Brain pericyte (primary cell): Measurements from ENCODE around the gene UBE2U.
"Not testable (repeated sequence)": the region's sequence is repeated elsewhere in the genome, so short reads cannot be mapped to it uniquely, and the experiment has no call there.

Experiments used
- DNase-seq: peaks from one replicate; pipeline ENCODE4 v3.0.0-alpha.2; 2012; ENCODE audit warnings: low read depth, low spot score

UBE2U gene

GRCh38 chr1:64192290-64192689, 11.1 kb upstream of the UBE2U start:
- no peak for DNase-seq

GRCh38 chr1:64194168-64195080, 9.0 kb upstream of the UBE2U start:
- DNase-seq = no peak

- no peak for DNase-seq
Measured at GRCh38 chr1:64195081-64195395, 8.4 kb upstream of the UBE2U start.

DNA sequence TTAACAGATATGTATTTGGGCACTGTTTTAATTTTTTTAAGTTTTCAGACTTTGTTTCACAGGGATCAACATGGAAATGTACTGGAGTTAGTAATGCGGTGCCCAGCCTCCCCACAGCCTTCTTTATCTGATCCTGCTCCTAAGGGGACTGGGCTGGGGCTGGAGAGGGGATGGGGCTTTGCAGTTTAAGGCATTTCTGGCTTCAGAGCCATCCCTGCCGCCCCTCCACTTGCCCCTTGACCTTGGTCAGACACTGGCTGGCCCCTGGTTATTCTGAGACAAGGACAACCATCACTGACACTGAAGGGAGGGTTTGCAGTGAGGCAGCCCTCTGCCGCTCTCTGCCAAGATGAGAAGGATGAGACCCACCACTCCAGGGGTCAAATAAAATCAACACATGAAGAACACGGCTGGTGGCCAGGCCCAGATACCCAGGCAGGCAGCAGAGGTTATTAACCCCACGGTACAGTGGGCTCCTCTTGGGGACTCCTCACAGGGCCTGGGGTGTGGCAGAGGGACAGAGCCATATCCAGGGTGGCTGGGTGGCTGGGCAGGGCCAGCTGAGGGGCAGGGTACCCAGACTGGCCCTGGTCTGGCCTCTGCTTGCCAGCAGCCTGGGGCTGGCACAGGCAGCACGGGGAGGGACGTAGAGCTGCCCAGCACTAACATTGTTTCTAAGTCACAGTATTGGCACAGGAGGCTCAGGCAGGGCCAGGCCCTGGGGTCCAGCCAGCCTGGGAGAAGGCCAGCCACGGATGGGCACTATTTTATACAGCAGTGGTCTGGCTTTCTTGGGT, 7.2 kb upstream of the UBE2U start:
- no peak for DNase-seq

DNA sequence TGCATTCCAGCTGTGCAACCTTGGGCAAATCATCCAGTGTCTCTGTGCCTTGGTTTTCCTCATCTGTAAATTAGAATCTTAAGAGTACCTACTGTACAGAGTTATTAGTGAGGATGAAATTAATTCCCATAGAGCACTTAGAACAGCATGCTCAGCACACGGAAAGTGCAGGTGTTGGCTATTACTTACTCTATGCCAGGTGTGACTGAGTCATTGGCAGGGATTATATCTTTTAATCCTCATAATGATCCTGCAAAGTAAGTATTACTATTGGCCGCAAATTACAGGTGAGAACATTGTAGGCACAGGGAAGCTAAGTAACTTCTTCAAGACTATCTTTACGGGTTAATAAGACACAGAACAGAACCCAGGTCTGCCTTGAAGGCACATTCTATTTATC, 6.3 kb upstream of the UBE2U start:
- DNase-seq = no peak

GRCh38 chr1:64199154-64199553, 4.3 kb upstream of the UBE2U start:
- DNase-seq = no peak

DNA sequence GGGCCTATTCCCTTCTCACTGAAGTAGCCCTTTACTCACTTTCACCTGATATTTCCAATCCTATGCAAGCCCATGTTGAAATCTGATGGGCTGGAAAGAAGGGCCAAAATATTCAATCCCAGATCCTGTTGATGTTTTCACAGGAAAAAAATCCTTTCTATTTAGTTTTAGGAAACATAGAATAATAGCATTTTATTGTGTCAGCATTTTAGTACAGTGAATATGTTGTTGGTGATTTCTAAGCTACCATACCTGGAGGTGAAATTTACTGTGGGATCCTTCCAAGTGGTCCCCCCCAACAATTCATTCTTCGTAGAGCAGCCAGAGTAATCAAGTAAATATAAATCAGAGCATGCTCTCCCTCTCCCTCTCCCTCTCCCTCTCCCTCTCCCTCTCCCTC, 3.4 kb upstream of the UBE2U start:
- DNase-seq = no peak

GRCh38 chr1:64209221-64209620, 5.8 kb downstream of the UBE2U start:
- no peak for DNase-seq

GRCh38 chr1:64212031-64212430, 8.6 kb downstream of the UBE2U start:
- DNase-seq = no peak

- no peak for DNase-seq
Measured at GRCh38 chr1:64215576-64215975, 12.2 kb downstream of the UBE2U start.

GRCh38 chr1:64220241-64220640, 16.8 kb downstream of the UBE2U start:
- DNase-seq = no peak

- DNase-seq = no peak
Measured at GRCh38 chr1:64223329-64224151, 20.1 kb downstream of the UBE2U start.

DNA sequence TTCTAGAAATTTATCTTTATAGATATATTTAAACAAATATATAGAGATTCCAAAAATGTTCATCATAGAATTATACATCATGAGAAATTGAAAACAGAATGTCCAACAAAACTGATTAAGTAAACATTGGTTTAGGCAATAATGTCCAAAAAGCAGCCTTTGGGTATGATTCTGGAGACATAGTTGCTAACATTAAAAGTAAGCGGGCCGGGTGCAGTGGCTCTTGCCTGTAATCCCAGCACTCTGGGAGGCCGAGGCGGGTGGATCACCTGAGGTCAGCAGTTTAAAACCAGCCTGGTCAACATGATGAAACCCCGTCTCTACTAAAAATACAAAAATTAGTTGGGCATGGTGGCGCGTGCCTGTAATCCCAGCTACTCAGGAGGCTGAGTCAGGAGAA, 20.8 kb downstream of the UBE2U start:
- not testable (repeated sequence) for DNase-seq

DNA sequence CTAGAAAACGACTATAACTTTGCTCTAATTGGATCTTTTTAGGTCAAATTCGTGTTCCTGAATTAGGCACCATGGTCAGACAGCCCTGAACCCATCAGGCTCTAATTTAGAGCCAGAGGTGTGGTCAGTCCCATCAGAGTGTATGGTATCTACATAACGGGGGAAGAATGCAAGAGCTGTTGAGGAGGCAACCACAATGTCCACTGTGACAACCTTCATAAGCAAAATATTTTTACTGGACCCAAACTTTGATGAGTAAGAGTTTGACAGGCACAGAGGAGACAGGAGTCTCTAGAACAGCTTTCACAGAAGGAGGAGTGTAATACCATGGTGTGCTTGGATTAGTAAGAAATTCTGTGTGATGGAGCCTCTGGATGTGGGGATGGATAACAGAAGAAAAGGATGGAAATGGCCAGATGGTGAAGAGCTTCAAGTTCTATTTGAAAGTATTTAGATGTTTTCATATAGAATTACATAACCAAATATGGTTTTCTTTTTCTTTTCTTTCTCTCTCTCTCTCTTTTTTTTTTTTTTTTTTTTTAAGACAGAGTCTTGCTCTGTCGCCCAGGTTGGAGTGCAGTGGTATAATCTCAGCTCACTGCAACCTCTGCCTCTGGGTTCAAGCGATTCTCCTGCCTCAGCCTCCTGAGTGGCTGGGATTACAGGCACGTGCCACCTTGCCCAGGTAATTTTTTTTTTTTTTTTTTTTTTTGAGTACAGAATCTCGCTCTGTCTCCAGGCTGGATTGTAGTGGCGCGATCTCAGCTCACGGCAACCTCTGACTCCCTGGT, 24.9 kb downstream of the UBE2U start:
- DNase-seq = no peak

- DNase-seq = no peak
Measured at GRCh38 chr1:64229307-64229706, 25.9 kb downstream of the UBE2U start.

DNA sequence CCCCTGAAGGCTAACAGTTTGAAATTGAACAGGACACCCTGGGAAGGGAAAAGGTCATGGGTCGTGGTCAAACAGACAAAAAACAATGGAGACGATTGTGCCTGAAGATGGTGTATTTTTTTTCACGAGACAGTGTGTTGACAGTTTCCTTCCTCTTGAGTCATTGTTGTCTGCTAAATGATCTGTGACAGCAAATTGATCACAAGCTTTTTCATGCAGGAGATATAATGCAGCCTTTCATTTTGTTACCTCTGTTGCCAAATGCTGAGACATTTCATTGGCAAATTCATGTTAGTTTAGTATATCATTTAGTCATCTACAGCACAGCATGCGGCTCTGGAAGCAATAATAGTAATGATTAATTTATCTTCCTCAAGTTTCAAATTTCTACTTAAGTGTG, 27.7 kb downstream of the UBE2U start:
- DNase-seq = no peak

GRCh38 chr1:64231654-64232053, 28.2 kb downstream of the UBE2U start:
- no peak for DNase-seq

DNA sequence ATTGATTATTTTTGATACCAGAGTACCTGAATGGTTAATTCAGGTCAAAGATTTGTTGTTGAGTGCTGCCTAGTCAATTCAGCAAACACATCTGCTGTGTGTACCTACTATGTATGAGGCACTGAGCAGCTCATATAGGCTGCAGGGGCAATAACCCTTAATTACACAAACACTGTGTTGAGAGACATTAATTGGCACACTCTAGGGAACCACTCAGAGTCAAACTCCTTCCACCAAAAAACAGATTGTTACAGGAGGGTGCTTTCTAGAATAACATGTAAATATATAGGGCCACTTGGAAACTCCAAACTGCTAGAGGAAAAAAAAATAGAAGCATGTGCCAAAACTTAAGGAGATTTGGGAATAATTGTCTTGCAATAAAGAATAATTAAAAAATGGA, 31.3 kb downstream of the UBE2U start:
- no peak for DNase-seq

- no peak for DNase-seq
Measured at GRCh38 chr1:64235181-64235580, 31.8 kb downstream of the UBE2U start.

- DNase-seq = no peak
Measured at GRCh38 chr1:64235910-64236309, 32.5 kb downstream of the UBE2U start.

DNA sequence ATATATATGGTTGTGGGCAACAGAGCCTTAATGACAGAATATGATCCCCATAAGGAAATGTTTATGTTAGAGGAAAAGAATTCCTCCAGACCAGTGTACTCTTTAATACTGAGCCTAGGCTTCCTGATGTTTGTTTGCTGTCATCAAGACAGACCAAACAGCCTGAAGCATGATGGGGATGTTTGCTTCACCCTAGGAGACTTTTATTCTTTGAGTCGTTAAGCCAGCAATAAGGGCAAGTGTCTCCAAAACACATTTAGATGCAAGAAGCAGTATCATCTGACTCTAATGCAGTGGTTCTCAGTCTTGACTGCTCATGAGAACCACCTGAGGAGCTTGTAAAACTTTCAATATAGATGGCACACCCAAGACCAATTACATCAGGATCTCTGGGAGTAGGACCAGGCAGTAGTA, 33.1 kb downstream of the UBE2U start:
- no peak for DNase-seq
